Neuronal stem cell (in vitro differentiated cells): ENCODE results near the gene JKAMP.

Source experiments
- DNase-seq: peaks from one replicate; pipeline ENCODE4 v3.0.0-alpha.2; 2013; ENCODE audit warnings: low spot score
- H2AFZ ChIP-seq: one replicate; pipeline ENCODE4 v1.6.1; 2013; ENCODE audit warnings: mild to moderate bottlenecking, low read length, inconsistent platforms
- H2AK5ac ChIP-seq: 2 replicates; pipeline ENCODE4 v1.6.1; 2013; ENCODE audit warnings: low read depth, mild to moderate bottlenecking, inconsistent platforms, low read length, moderate library complexity, mixed read lengths
- H2BK120ac ChIP-seq: 2 replicates; pipeline ENCODE4 v1.6.1; 2013; ENCODE audit warnings: low read depth, mild to moderate bottlenecking, inconsistent platforms, low read length, moderate library complexity, mixed read lengths
- H2BK12ac ChIP-seq: one replicate; pipeline ENCODE4 v1.6.1; 2013; ENCODE audit warnings: low read length, inconsistent platforms
- H2BK15ac ChIP-seq: 2 replicates; pipeline ENCODE4 v1.6.1; 2013; ENCODE audit warnings: mild to moderate bottlenecking, low read length, inconsistent platforms, mixed read lengths
- H2BK5ac ChIP-seq: one replicate; pipeline ENCODE4 v1.6.1; 2013; ENCODE audit warnings: inconsistent platforms, mild to moderate bottlenecking, low read length, moderate library complexity
- H3K14ac ChIP-seq: one replicate; pipeline ENCODE4 v1.6.1; 2013; ENCODE audit warnings: low read length, inconsistent platforms
- H3K18ac ChIP-seq: 2 replicates; pipeline ENCODE4 v1.6.1; 2013; ENCODE audit warnings: low read length, inconsistent platforms
- H3K23ac ChIP-seq: 2 replicates; pipeline ENCODE4 v1.6.1; 2013; ENCODE audit warnings: low read depth, mild to moderate bottlenecking, mixed read lengths, low read length, inconsistent platforms; ENCODE audit not compliant: poor library complexity
- H3K27ac ChIP-seq: replicated peaks from 3 replicates; pipeline ENCODE4 v1.5.1; 2013; ENCODE audit warnings: low read length, inconsistent platforms
- H3K27me3 ChIP-seq, 3 experiments: 2 replicates each; pipeline ENCODE4 v1.6.1; 2013; ENCODE audit warnings: low read length in 3 of 3, mild to moderate bottlenecking in 2 of 3, inconsistent platforms in 1 of 3, low read depth in 1 of 3, mixed read lengths in 1 of 3, moderate library complexity in 1 of 3; ENCODE audit not compliant: control insufficient read depth in 3 of 3, insufficient read depth in 3 of 3
- H3K36me3 ChIP-seq, 2 donors: replicated peaks in 1 of 2; 2 replicates each; pipeline ENCODE4 v1.6.1; 2013; ENCODE audit warnings: low read length in 2 of 2; ENCODE audit not compliant: control insufficient read depth in 2 of 2, insufficient read depth in 2 of 2
- H3K4ac ChIP-seq: 2 replicates; pipeline ENCODE4 v1.6.1; 2013; ENCODE audit warnings: inconsistent platforms, mild to moderate bottlenecking, low read length, moderate library complexity
- H3K4me1 ChIP-seq, 2 donors: 1 replicate in 1 of 2; 2 replicates in 1 of 2; pipeline ENCODE4 v1.6.1; 2013; ENCODE audit warnings: low read length in 2 of 2, low read depth in 1 of 2; ENCODE audit not compliant: control insufficient read depth in 2 of 2, insufficient read depth in 1 of 2
- H3K4me2 ChIP-seq: one replicate; pipeline ENCODE4 v1.6.1; 2013; ENCODE audit warnings: mild to moderate bottlenecking, low read length, inconsistent platforms; ENCODE audit not compliant: insufficient read depth, poor library complexity, severe bottlenecking
- H3K4me3 ChIP-seq, 2 donors: 2 replicates each; pipeline ENCODE4 v1.5.1; 2013; ENCODE audit warnings: low read length in 2 of 2, mild to moderate bottlenecking in 2 of 2, inconsistent platforms in 1 of 2, moderate library complexity in 1 of 2
- H3K79me1 ChIP-seq: one replicate; pipeline ENCODE4 v1.6.1; 2013; ENCODE audit warnings: low read depth, mild to moderate bottlenecking, inconsistent platforms, low read length, moderate library complexity
- H3K9ac ChIP-seq: one replicate; pipeline ENCODE4 v1.6.1; 2013; ENCODE audit warnings: mild to moderate bottlenecking, low read depth, low read length, inconsistent platforms; ENCODE audit not compliant: poor library complexity
- H3K9me3 ChIP-seq, 2 donors: replicated peaks in 1 of 2; 2 replicates each; pipeline versions ENCODE3 to v1.6.1; 2013; ENCODE audit warnings: low read length in 2 of 2, mild to moderate bottlenecking in 2 of 2, inconsistent platforms in 1 of 2, low read depth in 1 of 2, mixed read lengths in 1 of 2, moderate library complexity in 1 of 2; ENCODE audit not compliant: control insufficient read depth in 2 of 2, insufficient read depth in 1 of 2
- H4K8ac ChIP-seq: one replicate; pipeline ENCODE4 v1.6.1; 2013; ENCODE audit warnings: low read depth, mild to moderate bottlenecking, inconsistent platforms, low read length, moderate library complexity
- H4K91ac ChIP-seq: one replicate; pipeline ENCODE4 v1.6.1; 2013; ENCODE audit warnings: low read length, low read depth, mild to moderate bottlenecking, inconsistent platforms; ENCODE audit not compliant: poor library complexity
- WGBS, 2 donors: extraction: QIAGEN DNeasy Blood & Tissue Kit; methylation state at CpG; one replicate each; pipeline ENCODE4 v1.1.7; 2013; ENCODE audit warnings: missing lambda C conversion rate in 2 of 2, mixed read lengths in 1 of 2; ENCODE audit not compliant: insufficient read length in 2 of 2, insufficient replicate concordance in 1 of 2; ENCODE audit errors: extremely low coverage in 2 of 2; 5-methylcytosine and 5-hydroxymethylcytosine counted together

JKAMP gene

GRCh38 chr14:59454139-59454538 lies 30.2 kb upstream of the JKAMP start:
- DNase-seq = no peak
- Histone ChIP-seq H3K23ac (no peak overlapping the region), H2BK15ac (no peak overlapping the region), H4K91ac (no peak overlapping the region), H3K27me3 (no peaks in the 10 kb centered on the region), H3K36me3 (peaks cover 0 to 49% of the 10 kb centered on the region in 2 donors), H3K18ac (no peak overlapping the region), H2BK12ac (no peak overlapping the region), H3K4me2 (no peak overlapping the region), H2AFZ (no peak overlapping the region), H3K4me1 (no peaks in the 10 kb centered on the region), H3K27ac (no peak overlapping the region), H3K9ac (no peak overlapping the region), H2BK120ac (no peak overlapping the region), H3K79me1 (no peaks in the 10 kb centered on the region), H2BK5ac (no peak overlapping the region), H3K14ac (no peak overlapping the region), H2AK5ac (no peak overlapping the region), H3K4me3 (no peak overlapping the region), H3K4ac (no peak overlapping the region), H4K8ac (no peak overlapping the region), H3K9me3 (peaks cover 0 to 12% of the 10 kb centered on the region in 2 donors)
- WGBS, 2 donors = no CpG with 5 or more reads among the region's 2 CpGs

- no peak overlapping the region for H2BK120ac ChIP-seq
- no peaks in the 10 kb centered on the region for H3K79me1 ChIP-seq
- no peak overlapping the region for H2BK15ac ChIP-seq
- no peaks in the 10 kb centered on the region for H3K4me1 ChIP-seq
- no peak overlapping the region for H2AFZ ChIP-seq
- peaks cover 0 to 12% of the 10 kb centered on the region in 2 donors for H3K9me3 ChIP-seq
- H3K4me3 ChIP-seq = no peak overlapping the region
- no peaks in the 10 kb centered on the region for H3K27me3 ChIP-seq
- H2BK12ac ChIP-seq = no peak overlapping the region
- H4K91ac ChIP-seq = no peak overlapping the region
- no peak overlapping the region for H4K8ac ChIP-seq
- peaks cover 0 to 61% of the 10 kb centered on the region in 2 donors for H3K36me3 ChIP-seq
- no peak for DNase-seq
- WGBS, 2 donors = no CpG with 5 or more reads among the region's 1 CpG
- no peak overlapping the region for H2BK5ac ChIP-seq
- H3K18ac ChIP-seq = no peak overlapping the region
- H3K27ac ChIP-seq = no peak overlapping the region
- H3K23ac ChIP-seq = no peak overlapping the region
- no peak overlapping the region for H3K4me2 ChIP-seq
- no peak overlapping the region for H3K4ac ChIP-seq
- no peak overlapping the region for H3K14ac ChIP-seq
- no peak overlapping the region for H2AK5ac ChIP-seq
- H3K9ac ChIP-seq = no peak overlapping the region
Observed at GRCh38 chr14:59455411-59455810, 28.9 kb upstream of the JKAMP start.

- H3K4me3 ChIP-seq = no peak overlapping the region
- no peak overlapping the region for H3K18ac ChIP-seq
- DNase-seq = no peak
- no peak overlapping the region for H3K4me2 ChIP-seq
- no peak overlapping the region for H3K27ac ChIP-seq
- no peak overlapping the region for H2BK120ac ChIP-seq
- no peak overlapping the region for H2BK5ac ChIP-seq
- no peak overlapping the region for H2BK15ac ChIP-seq
- no peak overlapping the region for H3K23ac ChIP-seq
- H3K4me1 ChIP-seq = no peaks in the 10 kb centered on the region
- no peak overlapping the region for H2AFZ ChIP-seq
- no peak overlapping the region for H4K91ac ChIP-seq
- no peak overlapping the region for H3K14ac ChIP-seq
- H3K27me3 ChIP-seq = peaks cover 0 to 4% (median 0%) of the 10 kb centered on the region in 3 experiments
- H3K9ac ChIP-seq = no peak overlapping the region
- no peak overlapping the region for H2AK5ac ChIP-seq
- no peaks in the 10 kb centered on the region for H3K79me1 ChIP-seq
- H4K8ac ChIP-seq = no peak overlapping the region
- no peak overlapping the region for H3K4ac ChIP-seq
- H3K9me3 ChIP-seq = peaks cover 0 to 12% of the 10 kb centered on the region in 2 donors
- no CpG with 5 or more reads among the region's 2 CpGs for WGBS, 2 donors
- H2BK12ac ChIP-seq = no peak overlapping the region
- peaks cover 0 to 74% of the 10 kb centered on the region in 2 donors for H3K36me3 ChIP-seq
Observed at GRCh38 chr14:59458486-59458885, 25.8 kb upstream of the JKAMP start.

DNA sequence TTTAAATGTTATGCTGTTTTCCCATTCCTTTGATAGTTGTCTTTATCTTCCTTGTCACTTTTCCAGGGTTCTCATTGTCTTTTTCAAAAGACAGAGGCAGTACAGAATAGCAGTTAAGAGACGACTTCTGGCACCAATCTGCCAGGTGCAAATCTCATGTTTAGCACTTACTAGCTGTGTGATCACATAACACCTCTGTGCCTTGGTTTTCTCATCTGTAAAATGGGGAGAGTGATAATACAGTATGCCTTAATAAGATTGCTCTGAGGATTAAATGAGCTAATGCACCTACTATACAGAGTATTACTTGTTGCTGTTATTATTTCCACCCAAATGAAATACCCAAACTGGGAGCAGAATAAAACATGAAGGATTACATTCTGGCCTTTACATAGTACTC lies 23.9 kb upstream of the JKAMP start:
- Histone ChIP-seq H3K18ac (no peak overlapping the region), H3K4me1 (peaks cover 0 to 6% of the 10 kb centered on the region in 2 donors), H2AK5ac (no peak overlapping the region), H4K91ac (no peak overlapping the region), H2BK12ac (no peak overlapping the region), H3K9me3 (peaks cover 0 to 12% of the 10 kb centered on the region in 2 donors), H3K79me1 (no peaks in the 10 kb centered on the region), H2BK15ac (no peak overlapping the region), H3K4me2 (no peak overlapping the region), H3K14ac (no peak overlapping the region), H2BK120ac (no peak overlapping the region), H3K27ac (no peak overlapping the region), H2AFZ (no peak overlapping the region), H4K8ac (no peak overlapping the region), H2BK5ac (no peak overlapping the region), H3K27me3 (peaks cover 0 to 11% (median 2%) of the 10 kb centered on the region in 3 experiments), H3K23ac (no peak overlapping the region), H3K36me3 (peaks cover 0 to 77% of the 10 kb centered on the region in 2 donors), H3K4ac (no peak overlapping the region), H3K4me3 (no peak overlapping the region), H3K9ac (no peak overlapping the region)
- WGBS, 2 donors = no CpG with 5 or more reads among the region's 1 CpG
- DNase-seq = no peak
